Trophoblast cell (in vitro differentiated cells and primary cell): ENCODE results near the gene PTPRN2.

ENCODE experiments used
- DNase-seq, 2 donors: peaks; one replicate each; pipeline ENCODE4 v3.0.0-alpha.2; 2016
- H2AFZ ChIP-seq: 2 replicates; pipeline ENCODE4 v1.6.1; 2013; ENCODE audit warnings: low read length, moderate library complexity, mild to moderate bottlenecking; ENCODE audit not compliant: insufficient read depth, poor library complexity
- H2AK5ac ChIP-seq: 2 replicates; pipeline ENCODE4 v1.6.1; 2013; ENCODE audit warnings: mild to moderate bottlenecking, low read length
- H2BK120ac ChIP-seq: 2 replicates; pipeline ENCODE4 v1.6.1; 2013; ENCODE audit warnings: low read length, mild to moderate bottlenecking, moderate library complexity; ENCODE audit not compliant: insufficient read depth, poor library complexity
- H2BK12ac ChIP-seq: 2 replicates; pipeline ENCODE4 v1.6.1; 2013; ENCODE audit warnings: mild to moderate bottlenecking, low read length, moderate library complexity
- H2BK5ac ChIP-seq: 2 replicates; pipeline ENCODE4 v1.6.1; 2013; ENCODE audit warnings: low read length, low read depth, moderate library complexity, mild to moderate bottlenecking; ENCODE audit not compliant: poor library complexity
- H3K14ac ChIP-seq: 2 replicates; pipeline ENCODE4 v1.6.1; 2013; ENCODE audit warnings: mild to moderate bottlenecking, low read length
- H3K18ac ChIP-seq: 2 replicates; pipeline ENCODE4 v1.6.1; 2013; ENCODE audit warnings: mild to moderate bottlenecking, low read length
- H3K23ac ChIP-seq: 2 replicates; pipeline ENCODE4 v1.6.1; 2013; ENCODE audit warnings: low read length
- H3K27ac ChIP-seq: 2 replicates; pipeline ENCODE4 v1.5.1; 2013; ENCODE audit warnings: low read depth, mild to moderate bottlenecking, inconsistent platforms, low read length, moderate library complexity
- H3K27me3 ChIP-seq: 2 replicates; pipeline ENCODE4 v1.6.1; 2013; ENCODE audit warnings: inconsistent platforms, mild to moderate bottlenecking, low read length, moderate library complexity; ENCODE audit not compliant: insufficient read depth
- H3K36me3 ChIP-seq, 2 experiments: 1 replicate in 1 of 2; 2 replicates in 1 of 2; pipeline ENCODE4 v1.6.1; 2013; ENCODE audit warnings: low read length in 2 of 2, mild to moderate bottlenecking in 2 of 2, moderate library complexity in 1 of 2; ENCODE audit not compliant: insufficient read depth in 2 of 2, control insufficient read depth in 1 of 2
- H3K4ac ChIP-seq: 2 replicates; pipeline ENCODE4 v1.6.1; 2013; ENCODE audit warnings: low read depth, mild to moderate bottlenecking, low read length, moderate library complexity
- H3K4me1 ChIP-seq, 2 experiments: 1 replicate in 1 of 2; 2 replicates in 1 of 2; pipeline ENCODE4 v1.6.1; 2013; ENCODE audit warnings: low read length in 2 of 2, mild to moderate bottlenecking in 2 of 2, moderate library complexity in 1 of 2; ENCODE audit not compliant: insufficient read depth in 2 of 2, control insufficient read depth in 1 of 2
- H3K4me2 ChIP-seq: 2 replicates; pipeline ENCODE4 v1.6.1; 2013; ENCODE audit warnings: inconsistent platforms, mild to moderate bottlenecking, low read length, moderate library complexity
- H3K4me3 ChIP-seq: 2 replicates; pipeline ENCODE4 v1.5.1; 2013; ENCODE audit warnings: mild to moderate bottlenecking, low read depth, low read length, inconsistent platforms
- H3K79me1 ChIP-seq: one replicate; pipeline ENCODE4 v1.6.1; 2013; ENCODE audit warnings: low read length
- H3K79me2 ChIP-seq: 2 replicates; pipeline ENCODE4 v1.6.1; 2013; ENCODE audit warnings: low read length, mild to moderate bottlenecking; ENCODE audit not compliant: control insufficient read depth, insufficient read depth, poor library complexity
- H3K9ac ChIP-seq: 2 replicates; pipeline ENCODE4 v1.6.1; 2013; ENCODE audit warnings: mild to moderate bottlenecking, low read length
- H3K9me3 ChIP-seq: 2 replicates; pipeline ENCODE4 v1.6.1; 2013; ENCODE audit warnings: low read depth, mild to moderate bottlenecking, control low read depth, inconsistent platforms, low read length; ENCODE audit not compliant: insufficient read depth
- H4K12ac ChIP-seq: 2 replicates; pipeline ENCODE4 v1.6.1; 2013; ENCODE audit warnings: low read depth, mild to moderate bottlenecking, low read length, moderate library complexity
- H4K8ac ChIP-seq: 2 replicates; pipeline ENCODE4 v1.6.1; 2013; ENCODE audit warnings: low read depth, mild to moderate bottlenecking, low read length, moderate library complexity
- H4K91ac ChIP-seq: one replicate; pipeline ENCODE4 v1.6.1; 2013; ENCODE audit warnings: low read depth, mild to moderate bottlenecking, low read length, moderate library complexity
- WGBS: extraction: QIAGEN DNeasy Blood & Tissue Kit; methylation state at CpG from one replicate; pipeline ENCODE4 v1.1.7; 2013; ENCODE audit warnings: missing lambda C conversion rate; ENCODE audit not compliant: insufficient read length, insufficient coverage; ENCODE audit errors: extremely low coverage; 5-methylcytosine and 5-hydroxymethylcytosine counted together

The PTPRN2 gene

GRCh38 chr7:158482480-158482879 lies 105.1 kb downstream of the PTPRN2 start:
- Histone ChIP-seq H3K27me3 (no peaks in the 10 kb centered on the region), H3K9ac (no peak overlapping the region)

GRCh38 chr7:158479664-158480025 lies 108.0 kb downstream of the PTPRN2 start:
- no peaks in the 10 kb centered on the region for H3K4me1 ChIP-seq
- H2BK12ac ChIP-seq: no peak overlapping the region
- H4K91ac ChIP-seq: no peak overlapping the region
- H3K9me3 ChIP-seq: peaks cover 12% of the 10 kb centered on the region
- H3K4me2 ChIP-seq: no peak overlapping the region
- no peak overlapping the region for H3K18ac ChIP-seq
- H2BK120ac ChIP-seq: no peak overlapping the region
- H4K8ac ChIP-seq: no peak overlapping the region
- no peak overlapping the region for H3K27ac ChIP-seq
- no CpG with 5 or more reads among the region's 14 CpGs for WGBS
- no peaks in the 10 kb centered on the region for H3K27me3 ChIP-seq
- H3K79me2 ChIP-seq: no peaks in the 10 kb centered on the region
- H2AFZ ChIP-seq: no peak overlapping the region
- H2AK5ac ChIP-seq: no peak overlapping the region
- H3K4me3 ChIP-seq: no peak overlapping the region
- H3K36me3 ChIP-seq: no peaks in the 10 kb centered on the region
- H3K23ac ChIP-seq: no peak overlapping the region
- no peak overlapping the region for H3K9ac ChIP-seq
- no peak overlapping the region for H3K14ac ChIP-seq
- no peak for DNase-seq
- H2BK5ac ChIP-seq: no peak overlapping the region
- H3K79me1 ChIP-seq: no peaks in the 10 kb centered on the region
- H4K12ac ChIP-seq: no peak overlapping the region
- H3K4ac ChIP-seq: no peak overlapping the region

More at GRCh38 chr7:158482480-158482879, 105.1 kb downstream of the PTPRN2 start:
- H2BK5ac ChIP-seq: no peak overlapping the region
- H3K4me1 ChIP-seq: no peaks in the 10 kb centered on the region
- no peak overlapping the region for H4K12ac ChIP-seq
- H3K18ac ChIP-seq: no peak overlapping the region
- H3K9me3 ChIP-seq: peaks cover 12% of the 10 kb centered on the region
- H3K4me2 ChIP-seq: no peak overlapping the region
- no peak overlapping the region for H2AFZ ChIP-seq
- H3K4me3 ChIP-seq: no peak overlapping the region
- no peak overlapping the region for H2BK12ac ChIP-seq
- no peaks in the 10 kb centered on the region for H3K79me2 ChIP-seq
- no peak for DNase-seq
- H2AK5ac ChIP-seq: no peak overlapping the region
- H3K36me3 ChIP-seq: no peaks in the 10 kb centered on the region
- no peak overlapping the region for H3K14ac ChIP-seq
- no peak overlapping the region for H3K4ac ChIP-seq
- H2BK120ac ChIP-seq: no peak overlapping the region
- WGBS: no CpG with 5 or more reads among the region's 3 CpGs
- H3K79me1 ChIP-seq: no peaks in the 10 kb centered on the region
- H3K23ac ChIP-seq: no peak overlapping the region
- H4K91ac ChIP-seq: no peak overlapping the region
- H4K8ac ChIP-seq: no peak overlapping the region
- no peak overlapping the region for H3K27ac ChIP-seq

GRCh38 chr7:158479021-158479663 lies 108.5 kb downstream of the PTPRN2 start:
- no peak overlapping the region for H3K18ac ChIP-seq
- H4K8ac ChIP-seq: no peak overlapping the region
- H3K9me3 ChIP-seq: peaks cover 12% of the 10 kb centered on the region
- no peaks in the 10 kb centered on the region for H3K36me3 ChIP-seq
- no peak overlapping the region for H3K14ac ChIP-seq
- DNase-seq: no peak
- H4K12ac ChIP-seq: no peak overlapping the region
- no peak overlapping the region for H2AFZ ChIP-seq
- H3K4me1 ChIP-seq: no peaks in the 10 kb centered on the region
- H3K79me2 ChIP-seq: no peaks in the 10 kb centered on the region
- no peak overlapping the region for H3K27ac ChIP-seq
- H2BK120ac ChIP-seq: no peak overlapping the region
- H3K23ac ChIP-seq: no peak overlapping the region
- no peak overlapping the region for H2BK12ac ChIP-seq
- no peak overlapping the region for H3K4me3 ChIP-seq
- no peak overlapping the region for H3K4ac ChIP-seq
- no peaks in the 10 kb centered on the region for H3K27me3 ChIP-seq
- no peak overlapping the region for H2AK5ac ChIP-seq
- no CpG with 5 or more reads among the region's 20 CpGs for WGBS
- H3K9ac ChIP-seq: no peak overlapping the region
- H3K79me1 ChIP-seq: no peaks in the 10 kb centered on the region
- no peak overlapping the region for H2BK5ac ChIP-seq
- H3K4me2 ChIP-seq: no peak overlapping the region
- no peak overlapping the region for H4K91ac ChIP-seq

- H3K23ac ChIP-seq: no peak overlapping the region
- H2BK120ac ChIP-seq: no peak overlapping the region
- no peak overlapping the region for H3K14ac ChIP-seq
- no peak overlapping the region for H4K12ac ChIP-seq
- no CpG with 5 or more reads among the region's 13 CpGs for WGBS
- no peaks in the 10 kb centered on the region for H3K4me1 ChIP-seq
- H2BK12ac ChIP-seq: no peak overlapping the region
- H3K9ac ChIP-seq: no peak overlapping the region
- no peak overlapping the region for H2AFZ ChIP-seq
- no peaks in the 10 kb centered on the region for H3K27me3 ChIP-seq
- H4K8ac ChIP-seq: no peak overlapping the region
- no peaks in the 10 kb centered on the region for H3K79me2 ChIP-seq
- no peak for DNase-seq
- H3K4me2 ChIP-seq: no peak overlapping the region
- peaks cover 12% of the 10 kb centered on the region for H3K9me3 ChIP-seq
- H3K4me3 ChIP-seq: no peak overlapping the region
- H3K36me3 ChIP-seq: no peaks in the 10 kb centered on the region
- no peak overlapping the region for H2BK5ac ChIP-seq
- no peak overlapping the region for H3K27ac ChIP-seq
- no peak overlapping the region for H2AK5ac ChIP-seq
- no peak overlapping the region for H3K18ac ChIP-seq
- H3K79me1 ChIP-seq: no peaks in the 10 kb centered on the region
- no peak overlapping the region for H3K4ac ChIP-seq
- H4K91ac ChIP-seq: no peak overlapping the region
These were observed 109.8 kb downstream of the PTPRN2 start for GRCh38 chr7:158477866-158478265.
